Activated CD4-positive, alpha-beta memory T cell treated with anti-CD3 and anti-CD28 coated beads for 36 hours (primary cell): Measurements from ENCODE around the gene ACTR2. TPM values are rescaled to one million over a fixed set of nuclear protein-coding genes. Genes with fewer than 3 reads are reported as not detected.

Experiments
- CTCF ChIA-PET: fragments of 350-600 bp; sonication (Branson Sonifier 250); formaldehyde crosslinking; loops from one replicate; lab custom pipeline; 2021; ENCODE audit warnings: antibody characterized with exemption, inconsistent platforms; lab: Charles Lee
- POLR2A ChIA-PET: fragments of 350-600 bp; sonication (Branson Sonifier 250); formaldehyde crosslinking; loops from one replicate; lab custom pipeline; 2021; ENCODE audit warnings: antibody characterized with exemption; lab: Charles Lee
- DNase-seq: peaks from one replicate; pipeline ENCODE4 v3.0.0-alpha.2; 2020
- H3K27ac Mint-ChIP-seq: one replicate; pipeline ENCODE4 v1.8.0; 2021; ENCODE audit warnings: mixed read lengths
- H3K27me3 Mint-ChIP-seq: one replicate; pipeline ENCODE4 v1.8.0; 2021; ENCODE audit warnings: mixed read lengths
- H3K36me3 Mint-ChIP-seq: one replicate; pipeline ENCODE4 v1.8.0; 2021; ENCODE audit warnings: mixed read lengths
- H3K4me1 Mint-ChIP-seq: one replicate; pipeline ENCODE4 v1.8.0; 2021; ENCODE audit warnings: low read depth, mixed read lengths
- H3K4me3 Mint-ChIP-seq: one replicate; pipeline ENCODE4 v1.8.0; 2021; ENCODE audit warnings: mild to moderate bottlenecking, mixed read lengths
- H3K9me3 Mint-ChIP-seq: one replicate; pipeline ENCODE4 v1.8.0; 2021; ENCODE audit warnings: mixed read lengths
- intact Hi-C: fragments of 100-400 bp; cut with micrococcal nuclease; formaldehyde crosslinking; loops from one replicate; pipeline ENCODE4 v1.15.1; 2023
- total RNA-seq, 2 experiments: library from RNA; stranded (reverse); gene quantifications; one replicate each; pipeline ENCODE4 v1.2.3, GENCODE V29; 2021

The ACTR2 gene
- total RNA-seq, 2 experiments from 2014 or later: 401 to 406 TPM

DNA sequence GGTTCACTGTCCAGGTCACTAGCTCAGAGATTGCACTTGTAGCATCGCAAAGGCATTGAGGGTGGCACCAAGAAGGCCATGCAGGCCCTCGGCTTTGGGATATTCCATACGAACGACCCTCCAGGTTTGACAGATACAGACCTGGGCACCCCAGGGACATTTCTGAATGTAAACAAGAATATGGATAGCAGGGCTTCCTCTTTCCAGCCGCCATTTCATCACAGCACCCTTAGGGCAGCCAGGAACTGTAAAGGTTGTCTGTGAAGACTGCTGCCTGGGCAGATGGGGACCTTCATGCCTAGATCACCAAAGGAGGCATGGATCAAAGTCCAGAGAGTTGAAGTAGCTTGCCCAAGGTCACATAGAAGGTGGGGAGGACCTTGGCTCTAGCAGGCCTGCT lies 70.5 kb downstream of the ACTR2 start:
- ChIA-PET CTCF (interaction anchor here (0.8 to 1.6 kb wide), 2 partner anchors 21 to 22 kb away, joined by 3 to 11 read pairs; no protein-coding TSS in a partner anchor), POLR2A (no interaction called here)
- Mint-ChIP-seq H3K4me1 (peaks cover 45% of the 10 kb centered on the region), H3K9me3 (no peaks in the 10 kb centered on the region), H3K36me3 (no peaks in the 10 kb centered on the region), H3K27me3 (peaks cover 20% of the 10 kb centered on the region), H3K27ac (no peak overlapping the region), H3K4me3 (no peak overlapping the region)
- no peak for DNase-seq
- intact Hi-C loops: no loop called here

DNA sequence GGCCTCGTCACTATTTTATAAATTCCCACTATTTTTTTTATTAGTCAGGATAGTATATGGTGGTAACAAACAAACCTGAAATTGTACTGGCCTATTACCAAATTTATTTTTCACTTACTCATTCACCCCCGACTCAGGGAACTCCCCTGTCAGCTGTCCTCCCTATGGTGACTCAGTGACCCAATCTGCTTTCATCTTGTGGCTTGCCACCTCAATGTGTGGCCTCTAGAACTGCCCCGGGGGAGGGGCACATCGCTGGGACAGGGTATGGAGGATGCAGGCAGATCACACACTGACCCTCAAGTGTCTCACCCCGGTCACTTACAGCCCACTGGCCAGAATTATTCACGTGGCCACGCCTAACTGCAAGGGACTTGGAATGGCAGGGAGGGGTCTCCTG lies 71.6 kb downstream of the ACTR2 start:
- intact Hi-C loops: no loop called here
- H3K36me3 Mint-ChIP-seq: no peaks in the 10 kb centered on the region

DNA sequence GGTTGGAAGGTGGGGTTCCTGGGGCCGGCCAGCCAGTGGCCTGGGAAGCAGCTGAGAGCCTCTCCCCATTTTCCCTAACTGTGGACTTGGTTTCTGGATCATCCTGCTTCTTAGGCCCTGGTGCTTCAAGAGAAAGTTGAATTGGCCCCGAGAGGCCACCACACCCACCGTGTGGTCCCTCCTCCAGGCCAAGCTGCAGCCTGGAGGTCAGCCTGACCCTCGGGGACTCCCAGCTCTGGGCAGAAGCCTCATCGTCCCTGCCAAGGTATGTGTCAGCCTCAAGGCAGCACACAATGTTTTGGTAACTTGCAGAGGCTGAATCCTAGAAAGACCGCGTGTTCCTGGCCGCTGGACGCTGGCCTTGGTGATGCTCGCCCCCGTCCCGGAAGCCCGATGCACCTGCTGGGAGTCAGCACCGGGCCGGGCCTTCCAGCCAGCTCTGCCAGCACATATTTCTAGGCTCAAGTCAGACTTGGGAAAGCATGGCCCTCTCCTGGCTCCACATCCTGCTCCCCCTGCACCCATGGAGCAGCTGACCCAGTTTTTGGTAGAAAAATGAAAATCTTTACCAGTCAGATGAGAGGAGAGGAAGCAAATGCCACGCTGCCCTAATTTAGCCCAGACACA lies 72.6 kb downstream of the ACTR2 start:
- ChIA-PET CTCF (interaction anchor here (1.1 to 3.5 kb wide), 5 partner anchors 20 to 137 kb away, joined by 3 to 28 read pairs (median 8); no protein-coding TSS in a partner anchor), POLR2A (interaction anchor here (0.7 to 3.5 kb wide), 8 partner anchors 20 to 250 kb away, joined by 3 to 28 read pairs (median 6); partner anchors contain the start of genes ACTR2 and SPRED2)
- Mint-ChIP-seq H3K4me3 (peak overlapping the region; percentile 50), H3K27ac (peak overlapping the region; percentile 77), H3K4me1 (peaks cover 45% of the 10 kb centered on the region), H3K36me3 (no peaks in the 10 kb centered on the region), H3K9me3 (no peaks in the 10 kb centered on the region), H3K27me3 (peaks cover 15% of the 10 kb centered on the region)
- intact Hi-C loops: loop anchor here (5.0 kb wide), 1 partner anchor 313 kb away; the partner anchor contains the start of gene SLC1A4
- DNase-seq: no peak

More for the DNA sequence above, 71.6 kb downstream of the ACTR2 start:
- Mint-ChIP-seq H3K27me3 (peaks cover 20% of the 10 kb centered on the region), H3K4me1 (peaks cover 45% of the 10 kb centered on the region), H3K9me3 (no peaks in the 10 kb centered on the region), H3K4me3 (peak overlapping the region; percentile 25), H3K27ac (no peak overlapping the region)
- CTCF ChIA-PET: interaction anchor here (2.3 to 3.5 kb wide), 3 partner anchors 21 to 138 kb away, joined by 7 to 28 read pairs (median 9); no protein-coding TSS in a partner anchor
- POLR2A ChIA-PET: interaction anchor here (1.3 to 3.5 kb wide), 3 partner anchors 21 to 84 kb away, joined by 3 to 28 read pairs (median 12); no protein-coding TSS in a partner anchor
- peak; percentile 84 for DNase-seq

DNA sequence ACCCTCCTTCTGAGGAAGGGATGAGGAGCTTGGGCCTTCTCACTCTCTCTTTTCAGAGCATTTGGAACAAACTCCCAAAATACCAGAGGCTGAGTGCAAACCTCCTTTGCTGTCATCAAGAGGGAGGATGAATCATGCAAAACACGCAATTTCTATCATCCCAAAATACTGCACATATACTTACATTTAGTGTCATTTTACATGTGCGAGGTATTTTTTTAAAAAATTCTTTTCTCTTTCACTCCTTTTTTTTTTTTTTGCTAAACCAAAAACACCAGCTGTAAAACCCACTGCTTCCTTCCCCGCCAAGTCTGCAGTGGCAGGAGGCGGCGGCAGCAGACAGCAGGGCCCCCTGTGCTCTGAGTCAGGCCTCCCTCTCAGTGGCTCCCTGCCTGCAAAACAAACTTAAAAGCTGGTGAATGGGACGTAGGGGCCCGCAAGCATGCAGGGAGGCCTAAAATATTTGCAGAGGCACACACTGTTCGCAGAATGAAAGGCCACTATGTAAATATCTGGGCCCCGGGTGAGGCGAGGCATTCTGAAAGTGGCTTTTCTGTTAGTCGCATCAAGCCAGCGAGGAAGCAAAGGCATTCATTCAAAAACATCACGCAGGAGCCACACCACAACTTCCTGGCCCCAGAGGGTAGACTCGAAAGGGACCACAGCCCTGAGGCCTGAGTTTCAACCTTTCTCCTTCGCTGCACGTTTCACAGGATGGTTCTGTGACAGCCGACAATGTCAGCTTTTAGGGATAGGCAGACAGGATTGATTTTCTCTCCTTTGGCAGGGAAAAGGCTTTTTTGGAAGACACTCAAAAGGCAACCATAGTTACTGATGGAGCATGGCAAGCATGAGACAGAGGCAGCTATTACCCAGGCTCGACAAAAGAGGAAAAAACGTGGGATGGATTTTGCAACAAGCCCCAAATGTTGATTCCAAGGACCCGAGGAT lies 73.4 kb downstream of the ACTR2 start:
- peaks cover 15% of the 10 kb centered on the region for H3K27me3 Mint-ChIP-seq
- H3K4me3 Mint-ChIP-seq: peak overlapping the region; percentile 50
- intact Hi-C loops: loop anchor here (1.0 to 5.0 kb wide), 9 partner anchors 19 to 314 kb away; partner anchors contain the start of genes ACTR2, CEP68, SLC1A4 and SPRED2
- H3K36me3 Mint-ChIP-seq: no peaks in the 10 kb centered on the region
- H3K9me3 Mint-ChIP-seq: no peaks in the 10 kb centered on the region
- peak overlapping the region; percentile 77 for H3K27ac Mint-ChIP-seq
- ChIA-PET POLR2A (interaction anchor here (0.6 to 3.5 kb wide), 8 partner anchors 19 to 249 kb away, joined by 3 to 28 read pairs (median 6); partner anchors contain the start of genes ACTR2 and SPRED2), CTCF (interaction anchor here (0.6 to 3.5 kb wide), 7 partner anchors 19 to 136 kb away, joined by 3 to 28 read pairs (median 7); no protein-coding TSS in a partner anchor)
- peaks cover 45% of the 10 kb centered on the region for H3K4me1 Mint-ChIP-seq
- peak; percentile 87 for DNase-seq

- intact Hi-C loops: no loop called here
- POLR2A ChIA-PET: no interaction called here
- CTCF ChIA-PET: no interaction called here
- no peak overlapping the region for H3K27ac Mint-ChIP-seq
- no peak overlapping the region for H3K4me3 Mint-ChIP-seq
- H3K9me3 Mint-ChIP-seq: no peaks in the 10 kb centered on the region
- peaks cover 17% of the 10 kb centered on the region for H3K4me1 Mint-ChIP-seq
- H3K36me3 Mint-ChIP-seq: peaks cover 3% of the 10 kb centered on the region
- no peak for DNase-seq
- peaks cover 7% of the 10 kb centered on the region for H3K27me3 Mint-ChIP-seq
These were observed 78.3 kb downstream of the ACTR2 start for GRCh38 chr2:65305934-65306333.

GRCh38 chr2:65309699-65310098 lies 82.1 kb downstream of the ACTR2 start:
- intact Hi-C loops: no loop called here
- Mint-ChIP-seq H3K36me3 (peaks cover 20% of the 10 kb centered on the region), H3K4me1 (no peaks in the 10 kb centered on the region), H3K27me3 (no peaks in the 10 kb centered on the region), H3K4me3 (no peak overlapping the region), H3K9me3 (no peaks in the 10 kb centered on the region), H3K27ac (no peak overlapping the region)
- CTCF ChIA-PET: interaction anchor here (0.5 kb wide), 1 partner anchor 58 kb away, joined by 3 read pairs; no protein-coding TSS in a partner anchor
- POLR2A ChIA-PET: no interaction called here
- DNase-seq: no peak

- no peaks in the 10 kb centered on the region for H3K4me1 Mint-ChIP-seq
- POLR2A ChIA-PET: no interaction called here
- H3K9me3 Mint-ChIP-seq: no peaks in the 10 kb centered on the region
These were observed 83.4 kb downstream of the ACTR2 start for GRCh38 chr2:65311049-65311448.

DNA sequence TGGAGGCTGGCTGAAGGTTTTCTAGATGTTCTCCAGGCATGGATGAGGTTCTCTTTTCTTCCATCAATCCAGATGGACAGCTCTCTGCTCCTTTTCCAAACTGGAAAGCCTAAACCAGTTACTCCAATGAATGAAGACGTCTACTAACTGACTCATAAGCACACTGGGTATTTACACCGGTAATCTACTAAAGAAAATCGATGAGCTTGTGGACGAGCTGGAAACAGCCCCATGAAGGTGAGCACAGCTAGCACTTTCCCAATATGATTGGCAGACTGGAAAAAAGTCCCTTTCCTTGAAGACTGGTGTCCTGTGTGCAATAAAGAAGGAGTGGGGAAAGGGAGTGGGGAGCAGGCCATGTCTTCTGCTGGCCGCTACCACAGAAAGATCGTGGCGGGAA lies 84.0 kb downstream of the ACTR2 start:
- no peak for DNase-seq
- Mint-ChIP-seq H3K36me3 (peaks cover 20% of the 10 kb centered on the region), H3K27me3 (no peaks in the 10 kb centered on the region), H3K4me1 (no peaks in the 10 kb centered on the region), H3K27ac (no peak overlapping the region), H3K4me3 (no peak overlapping the region), H3K9me3 (no peaks in the 10 kb centered on the region)
- ChIA-PET POLR2A (no interaction called here), CTCF (no interaction called here)
- intact Hi-C loops: no loop called here

More at GRCh38 chr2:65311049-65311448, 83.4 kb downstream of the ACTR2 start:
- DNase-seq: no peak
- H3K4me3 Mint-ChIP-seq: no peak overlapping the region
- no peak overlapping the region for H3K27ac Mint-ChIP-seq
- no peaks in the 10 kb centered on the region for H3K27me3 Mint-ChIP-seq
- H3K36me3 Mint-ChIP-seq: peaks cover 20% of the 10 kb centered on the region
- CTCF ChIA-PET: no interaction called here
- intact Hi-C loops: no loop called here

GRCh38 chr2:65313126-65313953 lies 85.7 kb downstream of the ACTR2 start:
- Mint-ChIP-seq H3K36me3 (peaks cover 20% of the 10 kb centered on the region), H3K27ac (no peak overlapping the region), H3K9me3 (no peaks in the 10 kb centered on the region), H3K4me3 (no peak overlapping the region), H3K4me1 (no peaks in the 10 kb centered on the region), H3K27me3 (no peaks in the 10 kb centered on the region)
- intact Hi-C loops: no loop called here
- CTCF ChIA-PET: no interaction called here
- no peak for DNase-seq
- POLR2A ChIA-PET: no interaction called here

- Mint-ChIP-seq H3K4me1 (peaks cover 2% of the 10 kb centered on the region), H3K4me3 (no peak overlapping the region), H3K27me3 (no peaks in the 10 kb centered on the region), H3K36me3 (peaks cover 20% of the 10 kb centered on the region), H3K27ac (no peak overlapping the region), H3K9me3 (no peaks in the 10 kb centered on the region)
- ChIA-PET POLR2A (no interaction called here), CTCF (no interaction called here)
- intact Hi-C loops: no loop called here
- DNase-seq: no peak
These were observed 86.3 kb downstream of the ACTR2 start for GRCh38 chr2:65313954-65314256.

GRCh38 chr2:65314801-65315441 lies 87.3 kb downstream of the ACTR2 start:
- intact Hi-C loops: loop anchor here (5.0 kb wide), 1 partner anchor 38 kb away; no protein-coding TSS in a partner anchor
- Mint-ChIP-seq H3K36me3 (peaks cover 20% of the 10 kb centered on the region), H3K4me1 (peaks cover 13% of the 10 kb centered on the region), H3K4me3 (no peak overlapping the region), H3K27ac (no peak overlapping the region), H3K9me3 (no peaks in the 10 kb centered on the region), H3K27me3 (no peaks in the 10 kb centered on the region)
- ChIA-PET POLR2A (no interaction called here), CTCF (no interaction called here)
- DNase-seq: no peak
